ENCODE data around the gene ERVW-1.
A peak's percentile ranks its signal among the peaks of the same experiment; 100 is the strongest.

ERVW-1 gene

GRCh38 chr7:92466682-92467081, 11.1 kb downstream of the ERVW-1 start:
- DNase-seq, result no peak

GRCh38 chr7:92464515-92464914, 13.2 kb downstream of the ERVW-1 start:
- no peak for DNase-seq

GRCh38 chr7:92462560-92462959, 15.2 kb downstream of the ERVW-1 start:
- no peak for DNase-seq

GRCh38 chr7:92461027-92462003, 16.4 kb downstream of the ERVW-1 start:
- peak; percentile 100 for DNase-seq

- DNase-seq, result no peak
These were observed 17.2 kb downstream of the ERVW-1 start for GRCh38 chr7:92460510-92460909.

GRCh38 chr7:92460109-92460508, 17.6 kb downstream of the ERVW-1 start:
- no peak for DNase-seq

GRCh38 chr7:92456236-92456635, 21.5 kb downstream of the ERVW-1 start:
- DNase-seq, result no peak

GRCh38 chr7:92451645-92452044, 26.1 kb downstream of the ERVW-1 start:
- DNase-seq, result no peak

- DNase-seq, result peak; percentile 100
These were observed 29.5 kb downstream of the ERVW-1 start for GRCh38 chr7:92448205-92448747.

GRCh38 chr7:92447345-92448204, 30.2 kb downstream of the ERVW-1 start, which contains the start of gene GATAD1:
Gene GATAD1, plus strand, starts transcription at chr7:92447482. Its CDS starts 248 bp downstream, at chr7:92447730.
- DNase-seq, result peak; percentile 100

GRCh38 chr7:92446869-92447344, 30.8 kb downstream of the ERVW-1 start:
- no peak for DNase-seq

- peak; percentile 100 for DNase-seq
These were observed 35.0 kb downstream of the ERVW-1 start for GRCh38 chr7:92442720-92443119.

- DNase-seq, result no peak
These were observed 39.7 kb downstream of the ERVW-1 start for GRCh38 chr7:92437956-92438491.

GRCh38 chr7:92436612-92437445, 40.9 kb downstream of the ERVW-1 start:
- no peak for DNase-seq

GRCh38 chr7:92435542-92435941, 42.2 kb downstream of the ERVW-1 start:
- DNase-seq, result no peak

- DNase-seq, result no peak
These were observed 44.7 kb downstream of the ERVW-1 start for GRCh38 chr7:92433019-92433418.

GRCh38 chr7:92432299-92432946, 45.3 kb downstream of the ERVW-1 start:
- peak; percentile 85 for DNase-seq

- DNase-seq, result no peak
These were observed 50.6 kb downstream of the ERVW-1 start for GRCh38 chr7:92427193-92427592.

- no peak for DNase-seq
These were observed 52.3 kb downstream of the ERVW-1 start for GRCh38 chr7:92425311-92425947.

- no peak for DNase-seq
These were observed 54.0 kb downstream of the ERVW-1 start for GRCh38 chr7:92423710-92424131.

- DNase-seq, result no peak
These were observed 54.8 kb downstream of the ERVW-1 start for GRCh38 chr7:92422926-92423325.
